GM21786 (cell line): ENCODE results near the gene LCA5L.

ENCODE experiments used
- ATAC-seq: cut with Tn5 transposase; IDR thresholded peaks from one replicate; pipeline ENCODE4 v1.9.1; 2021; ENCODE audit not compliant: unreplicated experiment

The LCA5L gene

DNA sequence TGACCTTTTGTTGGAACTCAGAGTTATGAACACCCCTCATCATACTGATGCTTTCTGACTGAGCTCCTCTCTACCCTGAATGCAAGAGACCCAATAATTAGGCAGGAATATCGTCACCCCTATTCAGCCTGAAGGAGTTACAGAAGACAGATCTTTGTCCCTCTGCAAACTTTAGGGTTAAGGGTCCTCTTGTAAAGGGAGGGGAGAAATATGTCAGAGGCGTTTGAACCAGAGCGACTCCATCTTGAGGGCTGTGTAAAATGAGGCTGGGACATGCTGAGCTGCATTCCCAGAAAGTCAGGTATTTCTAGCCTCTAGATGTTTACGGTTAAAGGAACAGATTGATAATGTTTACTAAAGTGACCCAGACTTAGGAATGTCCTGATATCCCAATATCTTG lies 86.2 kb downstream of the LCA5L start:
- ATAC-seq = no peak
